Measurements from ENCODE around the gene MGAT4A.

DNA sequence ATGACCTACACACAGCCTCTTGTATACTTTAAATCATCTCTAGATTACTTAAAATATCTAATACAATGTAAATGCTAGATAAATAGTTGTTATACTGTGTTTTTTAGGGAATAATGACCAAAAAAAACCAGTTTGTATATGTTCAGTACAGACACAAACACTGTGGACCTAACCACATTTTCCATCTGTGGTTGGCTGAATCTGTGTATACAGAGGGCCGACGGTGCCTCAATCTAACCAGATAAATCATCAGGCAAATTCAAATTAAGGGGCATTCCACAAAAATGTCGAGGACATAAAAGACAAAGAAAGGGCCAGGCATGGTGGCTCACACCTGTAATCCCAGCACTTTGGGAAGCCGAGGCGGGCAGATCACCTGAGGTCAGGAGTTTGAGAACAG lies 14.1 kb downstream of the MGAT4A start:
- TF ChIP-seq, protein P1, sequence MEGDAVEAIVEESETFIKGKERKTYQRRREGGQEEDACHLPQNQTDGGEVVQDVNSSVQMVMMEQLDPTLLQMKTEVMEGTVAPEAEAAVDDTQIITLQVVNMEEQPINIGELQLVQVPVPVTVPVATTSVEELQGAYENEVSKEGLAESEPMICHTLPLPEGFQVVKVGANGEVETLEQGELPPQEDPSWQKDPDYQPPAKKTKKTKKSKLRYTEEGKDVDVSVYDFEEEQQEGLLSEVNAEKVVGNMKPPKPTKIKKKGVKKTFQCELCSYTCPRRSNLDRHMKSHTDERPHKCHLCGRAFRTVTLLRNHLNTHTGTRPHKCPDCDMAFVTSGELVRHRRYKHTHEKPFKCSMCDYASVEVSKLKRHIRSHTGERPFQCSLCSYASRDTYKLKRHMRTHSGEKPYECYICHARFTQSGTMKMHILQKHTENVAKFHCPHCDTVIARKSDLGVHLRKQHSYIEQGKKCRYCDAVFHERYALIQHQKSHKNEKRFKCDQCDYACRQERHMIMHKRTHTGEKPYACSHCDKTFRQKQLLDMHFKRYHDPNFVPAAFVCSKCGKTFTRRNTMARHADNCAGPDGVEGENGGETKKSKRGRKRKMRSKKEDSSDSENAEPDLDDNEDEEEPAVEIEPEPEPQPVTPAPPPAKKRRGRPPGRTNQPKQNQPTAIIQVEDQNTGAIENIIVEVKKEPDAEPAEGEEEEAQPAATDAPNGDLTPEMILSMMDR (conservative IDR thresholded peaks at IDR 0.05; ENCODE audit: low read depth in 2 of 2): no peak
- no peak for TF ChIP-seq POLR2AphosphoS5 (IDR thresholded peaks at IDR 0.05; ENCODE audit: low read depth)
- TF ChIP-seq EZH2phosphoT487 (IDR thresholded peaks at IDR 0.05; ENCODE audit: unreplicated experiment): no peak
- no peak for TF ChIP-seq EZH2 (IDR thresholded peaks at IDR 0.05; ENCODE audit: low read depth, unreplicated experiment)
- no peak for TF ChIP-seq REST (IDR thresholded peaks at IDR 0.05; ENCODE audit: unreplicated experiment)

Measured in GM23338 (cell line).